GM10266 (cell line): ENCODE measurements around the gene EFNA1.
A peak's percentile ranks its signal among the peaks of the same experiment; 100 is the strongest.

Experiments used
- DNase-seq: peaks from one replicate; pipeline ENCODE4 v3.0.0; 2012; ENCODE audit errors: extremely low spot score
- TF ChIP-seq, protein P1 (sequence below): IDR thresholded peaks from 2 replicates; pipeline ENCODE4 v1.5.1; 2012; ENCODE audit warnings: mild to moderate bottlenecking, low read depth; ENCODE audit not compliant: control insufficient read depth, insufficient read depth; ENCODE audit errors: missing control alignments

The EFNA1 gene

DNA sequence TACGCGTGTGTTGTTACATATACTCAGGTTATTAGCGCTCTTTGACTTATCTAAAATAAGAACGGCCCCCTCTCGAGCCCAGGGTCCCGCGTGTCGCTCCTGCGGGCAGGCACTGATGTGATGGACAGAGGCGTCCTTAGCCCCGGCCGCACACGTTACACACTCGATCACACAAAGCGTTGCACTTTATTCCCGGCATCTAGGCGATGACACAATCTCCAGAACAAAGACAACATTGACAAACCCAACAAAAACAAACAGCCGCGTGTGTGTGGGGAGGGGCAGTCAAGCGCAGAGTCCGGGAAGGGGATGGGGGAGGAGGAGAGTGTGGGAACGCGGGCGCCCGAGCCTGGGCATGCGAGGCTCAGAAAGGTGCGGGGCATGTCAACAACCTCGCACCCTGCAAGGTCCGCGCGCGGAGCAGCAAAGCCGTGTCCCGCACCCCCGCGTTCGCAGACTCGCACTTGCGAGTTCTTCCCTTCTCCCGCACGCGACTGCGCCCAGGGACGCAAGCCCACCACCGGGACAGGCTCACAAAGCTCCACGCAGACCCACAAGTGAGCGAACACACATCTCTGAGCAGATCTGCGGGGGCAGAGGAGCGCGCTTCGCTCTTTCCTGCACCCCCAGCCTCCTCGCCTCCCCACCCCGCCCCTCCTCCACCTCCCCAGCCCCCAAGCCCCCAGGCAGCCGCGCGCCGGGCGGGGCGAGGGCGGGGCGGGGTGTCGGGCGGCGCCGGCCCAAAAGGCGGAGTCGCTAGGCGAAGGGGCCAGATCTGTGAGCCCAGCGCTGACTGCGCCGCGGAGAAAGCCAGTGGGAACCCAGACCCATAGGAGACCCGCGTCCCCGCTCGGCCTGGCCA, at the start of gene EFNA1:
TSS of gene EFNA1 (plus strand) at position 772 of the 862 bp plus-strand sequence. CDS start 102 bp downstream, outside the sequence.
- TF ChIP-seq, protein P1, sequence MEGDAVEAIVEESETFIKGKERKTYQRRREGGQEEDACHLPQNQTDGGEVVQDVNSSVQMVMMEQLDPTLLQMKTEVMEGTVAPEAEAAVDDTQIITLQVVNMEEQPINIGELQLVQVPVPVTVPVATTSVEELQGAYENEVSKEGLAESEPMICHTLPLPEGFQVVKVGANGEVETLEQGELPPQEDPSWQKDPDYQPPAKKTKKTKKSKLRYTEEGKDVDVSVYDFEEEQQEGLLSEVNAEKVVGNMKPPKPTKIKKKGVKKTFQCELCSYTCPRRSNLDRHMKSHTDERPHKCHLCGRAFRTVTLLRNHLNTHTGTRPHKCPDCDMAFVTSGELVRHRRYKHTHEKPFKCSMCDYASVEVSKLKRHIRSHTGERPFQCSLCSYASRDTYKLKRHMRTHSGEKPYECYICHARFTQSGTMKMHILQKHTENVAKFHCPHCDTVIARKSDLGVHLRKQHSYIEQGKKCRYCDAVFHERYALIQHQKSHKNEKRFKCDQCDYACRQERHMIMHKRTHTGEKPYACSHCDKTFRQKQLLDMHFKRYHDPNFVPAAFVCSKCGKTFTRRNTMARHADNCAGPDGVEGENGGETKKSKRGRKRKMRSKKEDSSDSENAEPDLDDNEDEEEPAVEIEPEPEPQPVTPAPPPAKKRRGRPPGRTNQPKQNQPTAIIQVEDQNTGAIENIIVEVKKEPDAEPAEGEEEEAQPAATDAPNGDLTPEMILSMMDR: no peak
- no peak for DNase-seq

- TF ChIP-seq, protein P1: no peak
- peak; percentile 94 for DNase-seq
These were observed 49.0 kb upstream of the EFNA1 start, which contains the start of gene EFNA3 for GRCh38 chr1:155078469-155079209. TSS of gene EFNA3 (plus strand) at chr1:155078837. CDS start at chr1:155078942, 105 bp downstream.

- DNase-seq: no peak
- TF ChIP-seq, protein P1: no peak
These were observed 48.5 kb upstream of the EFNA1 start for GRCh38 chr1:155079210-155079486.

GRCh38 chr1:155079487-155080311, 48.0 kb upstream of the EFNA1 start:
- TF ChIP-seq, protein P1: no peak
- DNase-seq: peak; percentile 58

DNA sequence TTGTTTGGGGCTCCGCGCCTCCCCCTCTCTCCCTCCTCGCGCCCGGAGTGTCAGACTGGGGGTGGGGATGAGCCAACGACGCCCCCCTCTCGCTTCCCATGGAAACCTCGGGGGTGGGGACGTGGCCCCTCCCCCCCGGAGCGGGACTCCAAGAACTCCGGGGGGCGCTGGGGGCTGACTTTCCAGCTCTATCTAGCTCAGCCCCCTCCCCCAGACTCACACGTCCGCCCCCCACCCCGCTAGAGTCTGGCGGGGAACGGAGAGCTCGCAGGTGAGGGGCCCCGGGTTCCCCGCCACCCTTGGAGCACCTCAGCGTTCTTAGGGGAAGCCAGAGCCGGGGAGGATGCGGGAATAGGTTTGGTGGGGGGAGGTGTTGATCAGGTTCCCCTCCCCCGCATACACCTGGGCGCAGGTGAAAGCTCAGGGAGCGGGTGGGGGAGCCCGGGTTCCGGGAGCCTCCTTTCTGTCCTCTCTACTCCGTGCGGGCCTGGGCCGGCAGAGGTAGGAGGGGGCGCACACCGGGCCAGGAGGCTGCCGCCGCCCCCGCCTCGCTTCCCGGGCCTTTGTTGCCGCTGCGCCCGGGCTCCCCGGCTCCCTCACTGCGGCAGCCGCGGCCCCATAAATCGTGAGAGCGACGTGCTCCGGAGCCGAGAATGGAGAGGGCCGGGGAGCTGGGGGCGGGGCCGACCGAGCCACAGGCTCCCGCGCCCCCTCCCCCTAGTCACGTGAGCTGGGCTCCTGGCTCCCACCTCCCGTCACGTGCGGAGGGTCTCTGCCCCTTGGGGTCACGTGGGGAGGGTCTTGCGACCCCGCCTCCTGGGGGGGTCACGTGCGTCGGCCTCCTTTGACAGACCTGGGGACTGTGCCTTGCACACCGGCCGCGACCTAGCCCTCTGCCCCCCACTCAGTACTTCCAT, 47.1 kb upstream of the EFNA1 start:
- peak; percentile 65 for DNase-seq
- TF ChIP-seq, protein P1: no peak
